SU-DHL-6 (cell line): ENCODE measurements around the gene GAGE10.

Experiments
- CTCF ChIP-seq: fragments of 200-600 bp; sonication (generic); IDR thresholded peaks from one replicate; pipeline ENCODE4 v1.5.1; 2017; ENCODE audit warnings: antibody characterized with exemption, mild to moderate bottlenecking, low read length, moderate library complexity; ENCODE audit not compliant: insufficient read depth, poor library complexity, severe bottlenecking
- EZH2phosphoT487 ChIP-seq: fragments of 200-600 bp; sonication (generic), shearing (Covaris generic); conservative IDR thresholded peaks from 2 replicates; pipeline ENCODE4 v1.6.1; 2018; ENCODE audit warnings: mild to moderate bottlenecking, antibody characterized with exemption, low read length, moderate library complexity, mixed read lengths

GRCh38 chrX:49271341-49271740, 32.1 kb upstream of the GAGE10 start:
- TF ChIP-seq CTCF (no peak), EZH2phosphoT487 (no peak)
